NCI-H524 (cell line): Measurements from ENCODE around the gene ESR2.
"Not testable (repeated sequence)": the region's sequence is repeated elsewhere in the genome, so short reads cannot be mapped to it uniquely, and the experiment has no call there.

Experiments used
- DNase-seq, 2 experiments: peaks; one replicate each; lab custom pipeline; 2025; lab: John Stamatoyannopoulos, UW

The ESR2 gene

GRCh38 chr14:64221391-64222003 is 72.7 kb downstream of the ESR2 start:
- DNase-seq, result no peak

DNA sequence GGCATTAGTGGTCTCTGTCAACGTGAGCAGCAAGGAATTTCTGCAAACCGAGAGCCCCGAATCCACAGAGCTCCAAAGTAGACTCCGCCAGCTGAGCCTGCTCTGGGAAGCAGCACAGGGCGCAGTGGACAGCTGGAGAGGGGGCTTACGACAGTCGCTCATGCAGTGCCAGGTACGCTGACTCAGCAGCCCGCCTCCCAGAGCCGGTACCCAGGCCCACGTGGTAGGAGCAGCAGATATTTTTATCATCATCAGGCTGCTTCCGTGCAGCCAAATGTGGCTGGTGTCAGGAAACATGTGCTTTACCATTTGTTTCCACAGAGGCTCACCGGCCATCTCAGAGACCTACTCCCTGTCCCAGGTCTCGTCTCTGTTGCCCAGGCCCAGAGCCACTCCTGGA is 73.7 kb downstream of the ESR2 start:
- peak; percentile 80 to 89 for DNase-seq

- no peak for DNase-seq
Measured at GRCh38 chr14:64220056-64220455, 74.1 kb downstream of the ESR2 start.

- peak; percentile 50 to 80 for DNase-seq
Measured at GRCh38 chr14:64218344-64219240, 75.6 kb downstream of the ESR2 start.

DNA sequence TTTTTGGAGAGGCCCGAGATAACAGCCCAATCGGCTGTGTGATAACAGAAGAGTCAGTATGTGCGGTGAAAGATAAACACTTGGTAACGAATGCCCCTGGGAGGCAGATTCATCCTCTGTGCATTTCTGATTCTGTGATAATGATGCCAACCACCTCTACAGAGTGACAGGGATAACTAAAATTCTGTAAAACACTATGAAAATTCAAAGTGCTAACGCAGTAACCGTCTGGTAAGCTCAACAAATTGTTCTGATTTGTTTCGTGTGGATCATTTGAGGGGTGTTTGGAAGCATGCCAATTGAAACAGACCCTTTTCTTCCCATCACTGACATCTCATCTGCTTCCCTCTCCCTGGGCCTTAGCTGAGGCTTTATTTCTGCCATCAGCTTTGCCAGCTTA is 76.3 kb downstream of the ESR2 start:
- no peak for DNase-seq

DNA sequence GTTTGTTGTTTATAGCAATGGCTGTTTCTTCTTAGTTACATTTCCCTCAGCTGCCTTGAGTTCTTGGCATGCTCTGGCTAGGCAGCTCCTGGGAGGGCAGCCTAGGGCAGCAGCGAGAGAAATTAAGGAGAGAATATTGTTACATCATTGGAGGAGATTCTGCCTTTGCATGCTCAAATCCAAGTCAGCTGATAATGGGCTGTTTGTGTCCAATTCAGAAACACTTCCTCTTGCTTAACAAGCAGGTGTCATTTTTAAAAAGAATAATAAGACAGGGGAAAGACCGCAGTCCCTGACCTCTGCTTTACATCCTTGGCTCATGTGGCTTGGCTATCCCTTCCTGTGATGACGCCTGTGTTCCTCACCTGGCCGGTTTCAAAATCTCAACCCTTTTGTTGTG is 76.9 kb downstream of the ESR2 start:
- DNase-seq, result no peak

DNA sequence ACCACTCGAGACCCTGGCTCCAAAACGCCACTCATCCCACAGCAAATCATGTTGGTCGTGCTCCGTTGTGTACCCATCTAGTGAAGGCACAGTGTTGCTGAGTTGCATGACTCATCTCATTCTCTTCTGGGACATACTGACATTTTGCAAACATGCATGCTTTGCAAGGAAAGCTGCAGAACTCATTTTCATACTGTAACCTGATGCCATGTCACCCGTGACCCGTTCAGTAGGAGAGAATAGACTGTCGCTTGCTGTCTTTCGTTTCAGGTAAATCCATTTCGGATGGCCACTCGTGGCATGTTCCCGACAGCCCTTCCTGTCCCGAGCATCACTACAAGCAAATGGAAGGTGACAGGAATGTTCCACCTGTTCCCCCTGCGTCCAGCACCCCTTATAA is 78.2 kb downstream of the ESR2 start:
- DNase-seq, result no peak

GRCh38 chr14:64215274-64215673 is 78.9 kb downstream of the ESR2 start:
- no peak for DNase-seq

DNA sequence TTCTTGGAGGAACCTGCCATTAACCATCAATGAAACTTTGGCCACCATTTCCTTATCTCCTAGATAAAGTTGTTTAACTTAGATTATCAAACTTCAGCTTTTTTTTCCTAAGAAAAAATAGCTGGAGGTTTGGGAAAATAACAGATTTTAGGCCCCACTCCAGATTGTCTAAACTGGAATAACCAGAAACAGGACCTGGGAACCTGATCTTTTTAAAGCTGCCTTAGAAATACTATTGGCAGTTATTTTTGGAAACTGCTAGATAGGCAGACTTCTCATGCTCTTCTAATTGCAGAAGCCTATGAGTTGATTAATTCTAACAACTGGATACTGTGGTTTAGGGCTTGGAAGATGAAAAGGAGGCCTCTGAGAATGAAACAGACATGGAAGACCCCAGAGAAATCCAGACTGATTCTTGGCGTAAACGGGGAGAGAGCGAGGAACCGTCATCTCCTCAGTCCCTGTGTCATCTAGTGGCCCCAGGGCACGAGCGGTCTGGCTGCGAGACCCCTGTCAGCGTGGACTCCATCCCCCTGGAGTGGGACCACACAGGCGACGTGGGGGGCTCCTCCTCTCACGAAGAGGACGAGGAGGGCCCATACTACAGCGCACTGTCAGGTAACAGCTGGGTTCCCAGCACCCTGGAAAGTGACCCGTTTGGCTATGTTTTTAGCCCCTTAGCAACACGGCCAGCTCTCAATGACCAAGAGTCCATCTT is 80.2 kb downstream of the ESR2 start:
- DNase-seq, result no peak

DNA sequence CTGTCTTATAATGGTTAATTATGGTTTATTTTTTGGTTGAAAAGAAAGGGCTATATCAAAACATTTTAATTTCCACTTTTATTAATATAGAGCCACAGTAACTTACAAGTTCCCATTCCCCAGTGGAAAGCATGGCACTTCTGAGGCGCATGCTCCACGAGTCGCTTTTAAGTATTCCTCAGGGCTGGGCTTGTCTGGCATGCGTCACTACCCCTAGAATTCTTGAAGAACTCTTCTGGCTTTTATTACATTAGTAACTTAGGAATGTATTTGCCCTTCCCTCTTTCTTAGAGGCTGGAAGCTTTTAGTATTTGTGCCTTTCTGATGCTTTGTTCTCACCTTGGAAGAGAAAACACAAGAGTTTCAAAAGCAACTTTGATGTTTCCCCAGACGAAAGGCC is 81.1 kb downstream of the ESR2 start:
- no peak for DNase-seq

- no peak for DNase-seq
Measured at GRCh38 chr14:64212666-64213065, 81.5 kb downstream of the ESR2 start.

DNA sequence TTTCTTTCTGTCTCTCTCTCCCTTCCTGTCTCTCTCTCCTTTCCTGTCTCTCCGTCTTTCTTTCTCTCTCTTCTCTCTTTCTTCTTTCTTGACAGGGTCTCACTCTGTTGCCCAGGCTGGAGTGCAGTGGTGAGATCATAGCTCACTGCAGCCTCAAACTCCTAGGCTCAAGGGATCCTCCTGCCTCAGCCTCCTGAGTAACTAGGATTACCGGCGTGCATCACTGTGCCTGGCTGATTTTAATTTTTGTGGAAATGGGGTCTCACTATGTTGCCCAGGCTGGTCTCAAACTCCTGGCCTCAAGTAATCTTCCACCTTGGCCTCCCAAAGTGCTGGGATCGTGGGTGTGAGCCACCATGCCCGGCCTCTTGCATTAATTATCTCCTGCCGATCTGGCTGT is 83.3 kb downstream of the ESR2 start:
- not testable (repeated sequence) for DNase-seq

DNA sequence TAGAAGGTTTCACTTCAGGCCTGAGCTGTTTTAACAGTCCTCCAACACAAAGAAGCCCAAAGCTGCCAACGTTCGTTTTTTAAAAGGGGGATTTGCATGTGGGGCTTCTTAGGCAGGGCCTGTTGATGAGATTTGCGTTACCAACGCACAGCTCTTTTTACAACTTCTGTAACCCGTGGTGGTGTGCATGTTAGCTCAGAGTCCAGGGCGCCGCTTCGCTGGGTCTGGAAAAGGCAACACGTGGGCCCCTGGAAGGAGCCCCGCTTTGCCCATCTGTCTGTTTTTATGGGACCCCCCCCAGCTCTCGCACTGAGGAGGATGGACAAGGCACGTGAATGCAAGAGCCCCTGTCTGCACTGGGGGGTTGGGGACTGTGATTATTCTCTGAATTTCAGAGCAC is 84.0 kb downstream of the ESR2 start:
- peak in 1 of 2 experiments; percentile 82 for DNase-seq

DNA sequence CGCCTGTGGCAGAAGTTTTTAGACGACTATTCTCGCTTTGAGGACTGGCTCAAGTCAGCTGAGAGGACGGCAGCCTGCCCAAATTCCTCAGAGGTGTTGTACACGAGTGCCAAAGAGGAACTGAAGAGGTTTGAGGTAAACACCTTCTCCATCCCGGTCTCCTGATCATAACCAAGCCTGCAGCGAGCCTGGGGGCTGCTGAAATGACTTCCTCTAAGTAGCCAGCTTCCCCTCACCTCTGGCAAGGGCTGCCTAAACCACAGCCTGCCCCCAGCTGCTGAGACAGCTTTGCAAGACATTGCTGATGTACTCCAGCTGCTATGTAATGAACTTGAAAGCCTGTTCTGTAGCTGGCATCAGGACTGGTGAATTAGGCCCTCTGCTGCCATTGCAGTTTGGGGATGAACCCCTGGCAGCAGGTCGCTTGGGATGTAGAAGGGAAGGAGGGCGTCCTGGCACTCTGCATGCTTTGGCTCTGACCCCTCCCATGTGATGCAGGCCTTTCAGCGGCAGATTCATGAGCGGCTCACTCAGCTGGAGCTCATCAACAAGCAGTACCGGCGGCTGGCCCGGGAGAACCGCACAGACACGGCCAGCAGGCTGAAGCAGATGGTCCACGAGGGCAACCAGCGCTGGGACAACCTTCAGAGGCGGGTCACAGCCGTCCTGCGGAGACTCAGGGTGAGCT is 84.6 kb downstream of the ESR2 start:
- DNase-seq, result peak; percentile 77 to 91

- DNase-seq, result no peak
Measured at GRCh38 chr14:64208981-64209380, 85.2 kb downstream of the ESR2 start.

DNA sequence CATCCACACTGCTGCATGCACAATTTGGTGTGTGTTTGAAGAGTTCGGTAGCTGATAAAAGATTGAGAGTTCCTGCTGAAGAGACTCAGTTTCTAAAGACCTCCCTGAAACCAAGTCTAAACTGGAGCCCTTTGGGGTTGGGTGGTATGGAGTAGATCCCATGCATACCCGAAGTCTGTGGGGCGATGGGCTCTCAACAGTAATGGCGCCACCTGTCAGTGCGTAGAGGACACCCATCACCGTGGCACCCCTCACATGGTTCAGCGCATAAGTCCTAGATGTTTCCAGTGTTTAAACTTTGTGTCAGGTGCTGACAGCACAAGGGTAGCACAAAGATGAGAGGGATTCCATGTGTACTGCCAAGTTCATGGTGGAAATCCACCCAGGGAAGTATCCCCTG is 85.9 kb downstream of the ESR2 start:
- DNase-seq, result no peak

DNA sequence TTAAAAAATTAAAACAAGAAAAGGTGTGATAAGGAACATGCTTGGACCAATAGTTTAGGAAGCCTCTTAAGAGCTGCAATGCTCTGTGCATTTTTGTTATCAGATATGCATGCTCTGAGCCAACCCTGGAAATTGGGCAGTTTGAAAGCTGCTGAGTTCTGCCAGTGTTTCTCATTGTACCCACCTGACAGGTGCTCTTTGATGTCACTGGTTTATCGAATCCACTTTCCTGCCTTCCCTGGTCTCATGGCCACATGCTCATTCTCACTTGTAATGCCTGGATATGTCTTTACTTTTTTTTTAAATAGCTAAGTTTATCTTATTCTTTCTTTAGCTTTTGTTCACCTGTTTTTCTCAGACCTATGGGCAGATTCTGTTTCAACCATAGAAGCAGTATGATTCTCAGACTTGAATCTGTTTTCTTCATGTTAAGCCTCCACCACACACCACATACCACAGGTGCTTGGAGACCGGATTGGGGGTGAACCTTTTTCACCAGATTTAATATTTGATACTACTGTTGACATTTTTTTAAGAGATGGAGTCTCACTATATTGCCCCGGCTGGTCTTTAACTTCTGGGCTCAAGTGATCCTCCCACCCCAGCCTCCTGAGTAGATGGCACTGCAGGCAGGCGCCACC is 90.7 kb downstream of the ESR2 start:
- DNase-seq, result no peak

DNA sequence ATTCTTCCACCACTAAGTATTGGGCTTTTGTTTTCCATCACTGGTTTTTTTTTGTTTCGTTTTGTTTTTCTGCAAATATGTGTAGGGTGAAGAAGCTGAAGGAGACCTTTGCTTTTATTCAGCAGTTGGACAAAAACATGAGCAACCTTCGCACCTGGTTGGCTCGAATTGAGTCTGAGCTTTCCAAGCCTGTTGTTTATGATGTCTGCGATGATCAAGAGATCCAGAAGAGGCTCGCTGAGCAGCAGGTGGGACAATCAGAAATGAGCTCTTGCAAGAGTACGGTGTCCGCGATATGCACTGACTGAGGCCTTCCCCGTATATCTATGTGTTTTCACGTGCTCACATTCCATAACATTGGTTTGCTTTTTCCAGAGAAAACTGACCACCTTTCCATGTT is 91.5 kb downstream of the ESR2 start:
- DNase-seq, result no peak

GRCh38 chr14:64201921-64202545 is 92.1 kb downstream of the ESR2 start:
- DNase-seq, result no peak

DNA sequence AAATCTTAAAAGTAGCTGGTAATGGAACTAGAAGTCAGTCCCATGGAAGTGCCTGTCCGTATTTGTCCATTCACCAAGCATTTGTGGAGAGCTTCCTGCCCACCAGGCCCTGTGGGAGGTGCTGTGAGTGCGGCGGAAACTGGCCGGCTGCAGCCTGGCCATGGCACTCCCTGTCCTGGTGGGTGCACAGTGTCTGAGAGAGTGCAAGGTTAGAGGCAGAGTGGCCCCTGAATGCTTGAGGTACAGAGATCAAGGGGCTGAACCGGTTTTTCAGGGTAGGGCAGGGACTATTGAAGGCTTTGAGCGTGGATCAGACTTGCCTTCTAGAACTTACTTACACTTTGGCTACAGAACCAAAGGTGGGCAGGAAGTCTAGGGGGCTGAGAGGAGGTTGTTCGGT is 92.9 kb downstream of the ESR2 start:
- no peak for DNase-seq

DNA sequence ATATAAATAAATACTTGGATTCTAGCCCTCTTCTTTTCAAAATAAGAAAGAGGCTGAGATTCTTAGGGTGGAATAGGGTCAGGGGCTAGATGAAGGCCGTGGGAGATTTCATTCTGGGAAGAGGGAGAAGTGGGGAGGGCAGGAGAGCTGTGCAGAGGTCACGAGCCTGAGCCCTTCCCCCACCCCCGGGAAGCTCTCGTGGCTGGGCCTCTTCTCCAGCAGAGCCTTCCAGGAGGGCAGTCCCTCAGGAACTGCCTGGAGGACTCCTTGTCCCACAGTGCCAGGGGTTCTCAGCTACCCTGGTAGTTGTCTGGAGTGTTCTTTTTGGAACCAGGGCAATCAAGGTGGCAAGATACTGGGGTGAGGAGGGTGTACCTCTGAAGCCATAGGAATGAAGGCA is 94.0 kb downstream of the ESR2 start:
- DNase-seq, result no peak
